ENCODE data around the gene CFP. TPM values are rescaled to one million over a fixed set of nuclear protein-coding genes. Genes with fewer than 3 reads are reported as not detected.

Gene CFP
- total RNA-seq, 4 donors from 2014 or later, result 6.8 to 16.1 (median 9.9) TPM

DNA sequence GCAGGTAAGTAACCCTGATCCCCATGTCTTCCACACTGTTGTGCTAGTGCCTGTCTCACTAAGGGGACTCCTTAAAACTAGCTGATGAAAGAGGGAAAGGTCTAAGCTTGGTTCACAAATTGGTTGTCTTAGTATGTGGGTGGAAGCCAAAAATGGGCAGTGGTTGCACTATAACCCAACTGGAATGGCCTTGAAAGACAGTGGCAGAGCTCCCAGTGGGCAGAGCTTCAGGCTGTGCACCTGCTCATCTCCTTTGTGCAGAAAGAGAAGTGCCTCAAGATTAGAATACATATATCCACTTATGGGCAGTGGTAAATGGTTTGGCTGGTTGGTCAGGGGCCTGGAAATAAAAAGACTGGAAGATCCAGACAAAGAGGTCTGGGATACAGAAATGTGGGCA lies 17.3 kb downstream of the CFP start:
- Histone ChIP-seq H3K27me3 (no peaks in the 10 kb centered on the region), H3K4me3 (no peak overlapping the region), H3K4me1 (no peaks in the 10 kb centered on the region), H3K9me3 (no peaks in the 10 kb centered on the region), H3K36me3 (no peaks in the 10 kb centered on the region), H3K27ac (replicated peaks in 1 of 4) (no peak overlapping the region)
- DNase-seq (ENCODE audit: extremely low spot score), result no peak
- intact Hi-C loops (cut with DNase I), result no loop called here
- TF ChIP-seq POLR2A (IDR thresholded peaks at IDR 0.05; ENCODE audit: low read depth), result no peak
- TF ChIP-seq, protein P1, sequence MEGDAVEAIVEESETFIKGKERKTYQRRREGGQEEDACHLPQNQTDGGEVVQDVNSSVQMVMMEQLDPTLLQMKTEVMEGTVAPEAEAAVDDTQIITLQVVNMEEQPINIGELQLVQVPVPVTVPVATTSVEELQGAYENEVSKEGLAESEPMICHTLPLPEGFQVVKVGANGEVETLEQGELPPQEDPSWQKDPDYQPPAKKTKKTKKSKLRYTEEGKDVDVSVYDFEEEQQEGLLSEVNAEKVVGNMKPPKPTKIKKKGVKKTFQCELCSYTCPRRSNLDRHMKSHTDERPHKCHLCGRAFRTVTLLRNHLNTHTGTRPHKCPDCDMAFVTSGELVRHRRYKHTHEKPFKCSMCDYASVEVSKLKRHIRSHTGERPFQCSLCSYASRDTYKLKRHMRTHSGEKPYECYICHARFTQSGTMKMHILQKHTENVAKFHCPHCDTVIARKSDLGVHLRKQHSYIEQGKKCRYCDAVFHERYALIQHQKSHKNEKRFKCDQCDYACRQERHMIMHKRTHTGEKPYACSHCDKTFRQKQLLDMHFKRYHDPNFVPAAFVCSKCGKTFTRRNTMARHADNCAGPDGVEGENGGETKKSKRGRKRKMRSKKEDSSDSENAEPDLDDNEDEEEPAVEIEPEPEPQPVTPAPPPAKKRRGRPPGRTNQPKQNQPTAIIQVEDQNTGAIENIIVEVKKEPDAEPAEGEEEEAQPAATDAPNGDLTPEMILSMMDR (IDR thresholded peaks at IDR 0.05), result no peak
- no peak for TF ChIP-seq EP300 (IDR thresholded peaks at IDR 0.05)
- TF ChIP-seq POLR2AphosphoS5 (IDR thresholded peaks at IDR 0.05), result no peak

DNA sequence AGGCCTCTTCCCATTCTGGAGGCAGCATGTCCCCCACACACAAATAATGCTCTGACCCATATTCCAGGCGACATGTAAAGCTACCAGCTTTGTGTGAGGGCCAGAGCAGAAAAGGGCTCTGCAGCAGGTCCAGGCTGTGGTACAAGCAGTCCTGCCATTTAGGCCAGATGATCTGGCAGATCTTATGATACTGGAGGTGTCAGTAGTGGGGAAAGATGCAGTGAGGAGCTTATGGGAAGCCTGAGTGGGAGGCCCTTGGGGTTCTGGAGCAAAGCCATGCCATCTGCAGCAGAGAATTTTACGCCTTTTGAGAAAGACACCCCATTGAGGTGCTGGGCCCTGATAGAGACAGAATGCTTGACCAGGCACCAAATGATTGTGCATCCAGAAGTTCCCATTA lies 17.8 kb downstream of the CFP start:
- TF ChIP-seq, protein P1 (IDR thresholded peaks at IDR 0.05), result no peak
- TF ChIP-seq POLR2AphosphoS5 (IDR thresholded peaks at IDR 0.05) (no peak), EP300 (IDR thresholded peaks at IDR 0.05) (no peak), POLR2A (IDR thresholded peaks at IDR 0.05; ENCODE audit: low read depth) (no peak)
- Histone ChIP-seq H3K36me3 (no peaks in the 10 kb centered on the region), H3K9me3 (no peaks in the 10 kb centered on the region), H3K4me1 (no peaks in the 10 kb centered on the region), H3K27me3 (no peaks in the 10 kb centered on the region), H3K27ac (replicated peaks in 1 of 4) (no peak overlapping the region), H3K4me3 (no peak overlapping the region)
- no peak for DNase-seq (ENCODE audit: extremely low spot score)
- intact Hi-C loops (cut with DNase I), result no loop called here
- WGBS, result 80% methylated on average over 2 of the region's 2 CpGs

DNA sequence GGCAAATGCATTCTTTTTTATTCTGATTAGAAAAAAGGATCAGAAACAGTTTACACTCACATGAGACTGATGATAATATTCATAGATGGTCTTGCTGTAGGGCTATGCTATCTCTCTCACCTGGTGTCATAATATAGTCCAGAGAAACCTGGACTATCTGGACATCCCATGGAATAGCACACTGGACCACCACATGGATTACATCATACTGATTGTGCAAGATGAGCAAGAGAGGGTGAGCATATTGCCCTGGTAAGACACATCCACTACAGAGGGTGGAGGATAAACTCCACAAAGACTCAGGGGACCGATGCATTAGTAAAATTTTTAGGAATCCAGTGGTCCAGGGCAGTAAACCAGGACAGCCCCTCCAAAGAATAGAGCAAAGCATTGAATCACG lies 18.2 kb downstream of the CFP start:
- H3K27ac ChIP-seq (replicated peaks in 1 of 4), result no peak overlapping the region
- H3K4me1 ChIP-seq, result no peaks in the 10 kb centered on the region
- intact Hi-C loops (cut with DNase I), result no loop called here
- no peaks in the 10 kb centered on the region for H3K27me3 ChIP-seq
- WGBS, result no CpG with 5 or more reads among the region's 2 CpGs
- DNase-seq (ENCODE audit: extremely low spot score), result no peak
- no peaks in the 10 kb centered on the region for H3K36me3 ChIP-seq
- H3K9me3 ChIP-seq, result no peaks in the 10 kb centered on the region
- no peak overlapping the region for H3K4me3 ChIP-seq
- TF ChIP-seq, protein P1 (IDR thresholded peaks at IDR 0.05), result no peak
- no peak for TF ChIP-seq POLR2A (IDR thresholded peaks at IDR 0.05; ENCODE audit: low read depth)
- no peak for TF ChIP-seq POLR2AphosphoS5 (IDR thresholded peaks at IDR 0.05)
- TF ChIP-seq EP300 (IDR thresholded peaks at IDR 0.05), result no peak

DNA sequence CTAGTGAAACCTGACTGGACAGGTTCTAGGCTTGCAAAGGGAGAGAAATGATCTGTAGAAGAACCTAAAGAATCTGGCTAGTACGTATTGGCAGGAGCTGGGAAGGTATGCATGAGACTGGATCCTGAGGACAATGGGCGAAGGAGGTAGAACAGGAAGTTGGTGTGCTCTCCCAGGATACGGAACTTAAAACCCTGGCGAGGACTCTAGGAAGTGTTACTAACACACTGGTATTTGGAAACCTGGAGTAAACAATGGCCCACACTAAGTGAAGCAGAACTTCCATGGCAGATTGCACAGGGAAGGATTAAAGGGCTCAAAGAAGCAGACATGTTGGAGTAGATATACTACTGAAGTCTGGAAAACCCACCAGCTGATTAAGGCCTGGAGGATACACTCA lies 19.2 kb downstream of the CFP start:
- Histone ChIP-seq H3K4me3 (no peak overlapping the region), H3K4me1 (no peaks in the 10 kb centered on the region), H3K27me3 (no peaks in the 10 kb centered on the region), H3K27ac (replicated peaks in 1 of 4) (no peak overlapping the region), H3K9me3 (no peaks in the 10 kb centered on the region), H3K36me3 (no peaks in the 10 kb centered on the region)
- no peak for TF ChIP-seq EP300 (IDR thresholded peaks at IDR 0.05)
- no peak for TF ChIP-seq POLR2AphosphoS5 (IDR thresholded peaks at IDR 0.05)
- TF ChIP-seq, protein P1 (IDR thresholded peaks at IDR 0.05), result no peak
- no peak for TF ChIP-seq POLR2A (IDR thresholded peaks at IDR 0.05; ENCODE audit: low read depth)
- WGBS, result 82% methylated on average over 4 of the region's 4 CpGs
- DNase-seq (ENCODE audit: extremely low spot score), result no peak
- intact Hi-C loops (cut with DNase I), result no loop called here

DNA sequence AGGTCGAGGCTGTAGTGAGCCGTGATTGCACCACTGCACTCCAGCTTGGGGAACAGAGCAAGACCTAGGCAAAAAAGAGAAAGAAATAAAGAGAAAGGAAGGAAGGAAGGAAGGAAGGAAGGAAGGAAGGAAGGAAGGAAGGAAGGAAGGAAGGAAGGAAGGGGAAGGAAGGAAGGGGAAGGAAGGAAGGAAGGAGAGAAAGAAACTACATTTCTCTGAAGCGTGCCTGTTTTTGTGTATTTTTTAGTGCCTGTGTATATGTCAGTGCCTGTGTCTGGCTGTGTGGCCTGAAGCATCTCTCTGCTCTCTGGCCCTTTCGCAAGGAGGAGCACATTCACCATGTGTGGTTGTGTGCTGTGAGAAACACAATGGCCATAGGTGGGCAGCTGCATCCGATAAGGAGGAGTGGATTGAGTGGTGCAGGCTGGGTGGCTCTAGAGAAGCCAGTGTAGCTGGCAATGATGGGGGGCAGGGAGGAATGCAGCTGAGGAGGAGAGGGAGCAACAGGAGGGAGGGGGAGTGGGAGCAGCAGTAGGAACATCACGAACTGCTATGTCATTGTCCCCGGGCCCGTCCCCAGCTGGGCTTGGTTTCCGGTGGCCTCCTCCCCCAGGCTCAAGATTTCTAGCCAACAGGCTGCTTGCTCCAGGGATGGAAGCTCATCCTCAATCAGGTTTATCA lies 21.5 kb downstream of the CFP start:
- Histone ChIP-seq H3K36me3 (no peaks in the 10 kb centered on the region), H3K4me3 (no peak overlapping the region), H3K27me3 (no peaks in the 10 kb centered on the region), H3K9me3 (no peaks in the 10 kb centered on the region), H3K4me1 (no peaks in the 10 kb centered on the region), H3K27ac (replicated peaks in 1 of 4) (no peak overlapping the region)
- DNase-seq (ENCODE audit: extremely low spot score), result no peak
- TF ChIP-seq POLR2AphosphoS5 (IDR thresholded peaks at IDR 0.05) (no peak), EP300 (IDR thresholded peaks at IDR 0.05) (no peak), POLR2A (IDR thresholded peaks at IDR 0.05; ENCODE audit: low read depth) (no peak)
- TF ChIP-seq, protein P1 (IDR thresholded peaks at IDR 0.05), result no peak
- 60% methylated on average over 6 of the region's 9 CpGs for WGBS
- intact Hi-C loops (cut with DNase I), result no loop called here

Measured in esophagus muscularis mucosa (tissue), 4 donors.